ENCODE data around the gene NR3C2. TPM values are rescaled to one million over a fixed set of nuclear protein-coding genes. Genes with fewer than 3 reads are reported as not detected.
"Not testable (repeated sequence)": the region's sequence is repeated elsewhere in the genome, so short reads cannot be mapped to it uniquely, and the experiment has no call there.

Gene NR3C2
- total RNA-seq, 2 donors from 2014 or later, result 18.4 to 23.8 TPM

DNA sequence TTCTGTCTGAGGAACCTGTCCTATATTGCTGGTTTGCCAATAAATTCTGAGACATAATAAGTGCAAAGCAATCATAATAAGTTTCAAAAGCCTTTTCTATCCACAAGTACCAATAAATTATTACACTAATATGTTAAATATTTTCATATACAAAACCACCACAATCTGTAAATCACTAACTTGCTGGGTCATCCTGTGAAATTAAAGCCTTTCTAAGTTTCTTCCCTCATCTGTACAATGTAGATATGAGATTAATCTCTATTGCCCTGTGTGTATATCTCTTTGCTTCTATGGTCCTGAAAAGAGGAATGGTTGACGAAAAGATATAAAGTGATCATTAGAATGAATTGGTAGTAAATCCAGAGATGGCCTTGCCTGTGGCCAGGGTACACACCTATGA lies 231.6 kb downstream of the NR3C2 start:
- DNase-seq, result no peak
- no peak for ATAC-seq
- intact Hi-C loops (cut with DNase I), result no loop called here

DNA sequence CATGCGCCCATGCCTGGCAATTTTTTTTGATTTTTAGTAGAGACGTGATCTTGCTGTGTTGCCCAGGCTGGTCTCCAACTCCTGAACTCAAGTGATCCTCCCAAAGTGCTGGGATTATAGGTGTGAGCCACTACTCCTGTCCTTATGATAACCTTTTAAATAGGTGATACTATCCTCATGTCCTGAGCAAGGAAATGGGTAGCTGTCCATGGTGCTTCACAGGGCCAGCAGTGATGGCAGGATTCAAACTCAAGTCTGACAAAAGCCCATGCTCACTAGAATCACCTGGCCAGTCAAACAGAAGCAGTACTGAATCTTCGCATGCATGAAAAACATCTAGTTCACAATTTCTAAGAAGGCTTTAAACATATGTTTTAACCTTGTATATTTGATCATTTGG lies 235.1 kb downstream of the NR3C2 start:
- intact Hi-C loops (cut with DNase I), result no loop called here
- ATAC-seq, result no peak
- no peak for DNase-seq

- intact Hi-C loops (cut with DNase I), result no loop called here
- ATAC-seq, result no peak
- DNase-seq, result no peak
These were observed 236.7 kb downstream of the NR3C2 start for GRCh38 chr4:148205476-148205875.

GRCh38 chr4:148204892-148205291 lies 237.3 kb downstream of the NR3C2 start:
- intact Hi-C loops (cut with DNase I), result no loop called here
- peak in 1 of 2 donors; percentile 45 for ATAC-seq
- DNase-seq, result no peak

DNA sequence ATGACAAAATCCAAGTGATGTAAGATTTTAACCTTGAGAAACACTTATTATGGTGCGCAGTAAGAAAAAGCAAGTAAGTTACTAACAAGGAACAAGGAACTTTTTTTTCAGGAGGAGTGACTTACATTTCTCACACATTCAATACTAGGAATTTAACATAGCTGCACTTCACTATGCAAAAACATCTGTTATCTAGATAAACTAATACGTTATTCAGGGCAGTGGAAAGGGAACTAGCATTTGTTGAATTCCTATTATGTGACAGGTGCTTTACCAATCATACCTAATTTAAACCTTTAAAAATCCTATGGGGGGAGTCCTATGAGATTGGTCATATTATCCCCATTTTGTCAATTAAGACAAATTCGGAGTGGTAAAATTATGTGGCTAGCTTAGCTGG lies 238.0 kb downstream of the NR3C2 start:
- ATAC-seq (no peak), DNase-seq (no peak)
- intact Hi-C loops (cut with DNase I), result no loop called here

- intact Hi-C loops (cut with DNase I), result no loop called here
- DNase-seq (no peak), ATAC-seq (peak; percentile 64 to 85)
These were observed 238.9 kb downstream of the NR3C2 start for GRCh38 chr4:148203056-148203898.

- intact Hi-C loops (cut with DNase I), result no loop called here
- no peak for ATAC-seq
- DNase-seq, result no peak
These were observed 241.3 kb downstream of the NR3C2 start for GRCh38 chr4:148200960-148201359.

- intact Hi-C loops (cut with DNase I), result no loop called here
- no peak for ATAC-seq
- DNase-seq, result no peak
These were observed 246.1 kb downstream of the NR3C2 start for GRCh38 chr4:148196164-148196563.

DNA sequence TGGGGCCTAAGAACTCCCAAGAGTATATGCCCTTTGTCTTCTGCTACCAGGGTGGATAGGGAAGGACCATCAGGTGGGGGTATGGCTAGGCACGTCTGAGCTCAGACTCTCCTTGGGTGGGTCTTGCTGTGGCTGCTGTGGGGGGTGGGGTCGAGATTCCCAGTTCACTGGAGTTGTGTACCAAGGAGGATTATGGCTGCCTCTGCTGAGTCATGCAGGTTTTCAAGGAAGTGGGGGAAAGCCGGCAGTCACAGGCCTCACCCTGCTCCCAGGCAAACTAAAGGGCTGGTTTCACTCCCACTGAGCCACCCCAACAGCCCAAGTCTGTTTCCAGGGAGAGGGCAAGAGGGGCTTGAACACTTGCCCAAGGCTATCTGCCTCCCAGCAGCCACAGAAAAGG lies 249.7 kb downstream of the NR3C2 start:
- ATAC-seq (no peak), DNase-seq (no peak)
- intact Hi-C loops (cut with DNase I), result no loop called here

DNA sequence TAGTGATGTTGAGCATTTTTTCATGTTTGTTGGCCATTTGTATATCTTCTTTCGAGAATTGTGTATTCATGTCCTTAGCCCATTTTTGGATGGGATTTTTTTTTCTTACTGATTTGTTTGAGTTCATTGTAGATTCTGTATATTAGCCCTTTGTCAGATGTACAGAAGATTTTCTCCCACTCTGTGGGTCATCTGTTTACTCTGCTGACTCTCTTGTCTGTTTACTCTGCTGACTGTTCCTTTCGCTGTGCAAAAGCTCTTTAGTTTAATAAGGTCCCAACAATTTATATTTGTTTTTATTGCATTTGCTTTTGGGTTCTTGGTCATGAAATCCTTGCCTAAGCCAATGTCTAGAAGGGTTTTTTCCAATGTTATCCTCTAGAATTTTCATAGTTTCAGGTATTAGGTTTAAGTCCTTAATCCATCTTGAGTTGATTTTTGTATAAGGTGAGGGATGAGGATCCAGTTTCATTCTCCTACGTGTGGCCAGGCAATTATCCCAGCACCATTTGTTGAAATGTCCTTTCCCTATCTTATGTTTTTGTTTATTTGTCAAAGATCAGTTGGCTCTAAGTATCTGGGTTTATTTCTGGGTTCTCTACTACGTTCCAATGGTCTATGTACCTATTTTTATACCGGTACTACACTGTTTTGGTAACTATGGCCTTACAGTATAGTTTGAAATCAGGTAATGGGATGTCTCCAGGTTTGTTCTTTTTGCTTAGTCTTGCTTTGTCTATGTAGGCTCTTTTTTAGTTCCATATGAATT lies 254.6 kb downstream of the NR3C2 start:
- DNase-seq; ATAC-seq; intact Hi-C loops (cut with DNase I): not testable (repeated sequence)

DNA sequence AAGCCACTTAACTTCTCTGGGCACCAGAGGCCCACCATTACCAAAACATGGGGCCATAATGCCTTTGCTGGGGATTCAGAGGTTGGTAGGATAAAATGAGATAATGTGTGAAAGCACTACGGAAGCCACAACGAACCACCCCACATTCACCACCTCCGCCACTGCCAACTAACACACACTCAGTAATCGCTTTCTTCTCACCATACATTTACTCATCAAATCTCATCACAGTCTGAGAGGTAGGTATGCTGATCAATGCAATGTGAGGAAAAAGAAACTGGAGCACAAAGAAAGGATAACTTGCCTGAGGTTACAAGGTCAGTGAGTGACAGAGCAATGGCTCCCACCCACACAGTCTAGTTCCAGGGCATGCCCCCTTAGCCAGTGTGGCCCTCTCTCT lies 257.3 kb downstream of the NR3C2 start:
- ATAC-seq (no peak), DNase-seq (no peak)
- intact Hi-C loops (cut with DNase I), result no loop called here

DNA sequence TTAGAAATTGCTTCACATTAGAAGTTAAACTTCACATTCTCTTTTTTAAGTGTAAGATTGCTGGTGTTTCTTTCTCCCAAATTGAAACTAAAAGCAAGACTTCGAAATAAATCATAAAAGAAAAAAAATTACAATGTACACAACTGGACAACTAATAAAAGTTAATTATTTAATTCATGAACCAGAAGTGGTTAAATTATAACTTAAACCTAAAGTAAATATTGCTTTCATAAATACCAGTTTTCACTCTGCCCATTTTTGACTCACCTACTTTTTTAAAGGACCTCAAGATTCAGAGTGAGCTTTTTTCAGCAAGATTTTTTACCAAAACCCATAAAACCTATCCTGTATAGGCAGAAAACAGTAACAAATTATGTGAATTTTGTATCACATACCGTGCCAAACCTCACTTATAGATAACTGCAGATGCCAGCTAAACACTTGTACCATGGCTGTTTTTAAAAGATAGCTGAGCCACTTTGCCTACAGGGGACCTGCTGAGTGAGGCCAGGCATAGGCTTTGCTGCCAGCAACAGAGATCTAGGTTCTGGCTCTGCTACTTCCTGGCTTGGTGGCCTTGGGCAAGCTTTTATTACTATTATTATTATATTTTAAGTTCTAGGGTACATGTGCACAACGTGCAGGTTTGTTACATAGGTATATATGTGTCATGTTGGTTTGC lies 259.8 kb downstream of the NR3C2 start:
- intact Hi-C loops (cut with DNase I), result no loop called here
- ATAC-seq (no peak), DNase-seq (no peak)

DNA sequence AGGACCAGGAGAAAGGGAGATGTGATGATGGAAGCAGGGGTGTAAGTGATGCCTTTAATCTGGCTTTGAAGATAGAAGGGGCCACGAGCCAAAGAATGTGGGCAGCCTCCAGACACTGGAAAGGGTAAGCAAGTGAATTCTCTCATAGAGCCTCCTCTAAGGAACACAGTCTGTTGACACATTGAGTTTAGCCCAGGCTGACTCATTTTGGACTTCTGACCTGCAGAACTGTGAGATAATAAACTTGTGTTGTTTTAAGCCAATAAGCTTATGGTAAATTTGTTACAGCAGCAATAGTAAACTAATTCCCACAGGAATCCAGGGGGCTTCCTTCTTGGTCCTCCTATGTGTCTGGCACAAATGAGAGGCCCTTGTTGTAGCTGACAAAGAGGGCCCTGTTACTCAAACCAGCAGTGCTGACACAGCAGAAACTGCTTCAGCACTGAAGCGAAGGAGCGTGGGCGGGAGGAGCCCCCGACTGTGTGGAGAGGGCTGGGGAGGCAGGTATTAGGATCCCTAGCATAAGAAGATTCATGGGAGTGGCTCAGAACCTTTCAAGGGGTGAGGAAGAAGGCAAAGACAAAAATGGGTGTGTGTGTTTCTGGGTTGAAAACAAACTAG lies 268.7 kb downstream of the NR3C2 start:
- ATAC-seq (peak in 1 of 2 donors; percentile 59), DNase-seq (no peak)
- intact Hi-C loops (cut with DNase I), result no loop called here

- DNase-seq (no peak), ATAC-seq (no peak)
- intact Hi-C loops (cut with DNase I), result no loop called here
These were observed 270.6 kb downstream of the NR3C2 start for GRCh38 chr4:148171596-148171995.

DNA sequence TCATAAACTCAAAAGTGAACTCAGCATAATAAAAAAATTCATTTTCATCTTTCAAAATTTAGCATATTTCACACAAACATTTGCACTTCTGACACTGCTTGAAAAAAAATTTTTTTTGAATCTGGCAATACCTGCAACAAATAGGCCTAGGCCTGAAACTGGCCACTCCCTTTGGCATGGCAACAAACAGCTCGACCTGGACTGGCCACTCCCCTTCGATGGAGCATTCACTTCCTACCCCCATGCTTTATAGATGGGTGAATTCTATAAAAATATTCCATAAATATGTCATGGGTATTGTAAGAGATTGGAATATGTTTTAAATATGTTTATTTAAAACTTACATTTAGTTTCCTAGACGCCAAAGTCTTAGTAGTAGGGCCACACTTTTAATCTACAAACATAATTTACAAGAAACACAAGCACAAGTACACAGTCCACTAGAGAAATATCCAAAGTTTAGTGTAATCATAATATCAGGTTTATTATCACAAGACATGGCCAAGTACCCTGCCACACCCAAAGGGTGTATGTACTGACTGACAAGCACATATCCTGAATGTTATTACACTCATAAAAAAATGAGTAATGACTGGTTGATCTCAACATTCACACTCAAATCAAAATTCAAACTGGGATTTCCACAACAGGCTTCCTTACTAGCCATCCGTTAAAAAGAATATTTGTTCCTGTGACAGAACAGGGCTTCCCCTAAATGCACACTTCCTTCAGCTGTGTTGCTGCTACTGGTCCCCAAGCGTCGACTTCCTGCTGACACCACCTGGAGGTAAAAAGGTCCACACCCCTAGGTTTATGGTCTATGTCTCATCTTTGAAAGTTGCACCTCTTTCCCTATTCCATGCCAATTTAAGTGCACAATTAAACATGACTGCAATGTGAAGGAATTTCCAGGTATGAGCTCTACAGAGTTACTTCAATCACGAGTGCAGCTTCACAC lies 271.5 kb downstream of the NR3C2 start:
- intact Hi-C loops (cut with DNase I), result no loop called here

GRCh38 chr4:148166132-148166591 lies 276.1 kb downstream of the NR3C2 start:
- intact Hi-C loops (cut with DNase I), result no loop called here
- ATAC-seq, result peak; percentile 60 to 79
- DNase-seq, result peak; percentile 25

More for the DNA sequence above, 271.5 kb downstream of the NR3C2 start:
- DNase-seq (no peak), ATAC-seq (no peak)

DNA sequence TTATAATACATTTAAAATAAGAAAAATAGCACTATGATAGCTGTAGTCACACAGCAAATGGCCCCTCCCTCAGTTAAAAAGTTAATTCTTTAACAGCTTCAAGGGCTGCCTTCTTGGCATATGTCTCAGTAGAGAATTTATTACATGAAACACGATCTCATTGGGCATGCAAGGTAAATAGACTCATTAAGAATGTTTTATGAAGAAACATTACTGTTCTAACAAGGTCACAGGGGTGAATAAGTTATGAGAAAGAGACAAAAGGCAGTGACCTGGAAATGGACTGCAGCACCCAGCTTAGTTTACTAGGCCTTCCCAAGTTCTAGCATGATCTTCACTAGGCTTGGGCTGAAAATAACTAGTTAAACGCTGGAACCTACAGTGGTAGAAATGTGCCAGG lies 277.7 kb downstream of the NR3C2 start:
- intact Hi-C loops (cut with DNase I), result no loop called here
- DNase-seq (no peak), ATAC-seq (no peak)

DNA sequence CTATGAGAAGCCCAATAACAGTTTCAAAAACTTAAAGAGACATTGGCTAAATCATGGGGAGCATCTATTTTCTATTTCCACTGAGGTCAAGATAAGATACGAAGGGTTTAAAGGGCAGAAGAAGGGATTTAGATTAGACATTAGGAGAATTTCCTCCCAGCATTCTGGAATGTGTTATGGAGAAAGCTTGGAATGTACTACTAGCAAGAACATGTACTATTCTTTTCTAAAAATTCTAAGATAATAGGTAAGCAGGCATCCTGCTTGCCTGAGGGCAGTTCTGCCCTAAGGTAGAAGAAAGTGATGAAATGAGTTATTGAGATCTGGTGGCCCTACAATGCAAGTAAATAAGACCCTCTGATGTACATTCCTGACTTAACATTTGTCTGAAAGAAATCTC lies 279.2 kb downstream of the NR3C2 start:
- ATAC-seq, result no peak
- DNase-seq, result no peak
- intact Hi-C loops (cut with DNase I), result no loop called here
